Measurements from ENCODE around the gene ENTPD5. TPM values are rescaled to one million over a fixed set of nuclear protein-coding genes. Genes with fewer than 3 reads are reported as not detected.

Gene ENTPD5
- polyA plus RNA-seq, 1 of the 3 experiments (the other 2 are of a cell fraction) = 5.5 TPM

DNA sequence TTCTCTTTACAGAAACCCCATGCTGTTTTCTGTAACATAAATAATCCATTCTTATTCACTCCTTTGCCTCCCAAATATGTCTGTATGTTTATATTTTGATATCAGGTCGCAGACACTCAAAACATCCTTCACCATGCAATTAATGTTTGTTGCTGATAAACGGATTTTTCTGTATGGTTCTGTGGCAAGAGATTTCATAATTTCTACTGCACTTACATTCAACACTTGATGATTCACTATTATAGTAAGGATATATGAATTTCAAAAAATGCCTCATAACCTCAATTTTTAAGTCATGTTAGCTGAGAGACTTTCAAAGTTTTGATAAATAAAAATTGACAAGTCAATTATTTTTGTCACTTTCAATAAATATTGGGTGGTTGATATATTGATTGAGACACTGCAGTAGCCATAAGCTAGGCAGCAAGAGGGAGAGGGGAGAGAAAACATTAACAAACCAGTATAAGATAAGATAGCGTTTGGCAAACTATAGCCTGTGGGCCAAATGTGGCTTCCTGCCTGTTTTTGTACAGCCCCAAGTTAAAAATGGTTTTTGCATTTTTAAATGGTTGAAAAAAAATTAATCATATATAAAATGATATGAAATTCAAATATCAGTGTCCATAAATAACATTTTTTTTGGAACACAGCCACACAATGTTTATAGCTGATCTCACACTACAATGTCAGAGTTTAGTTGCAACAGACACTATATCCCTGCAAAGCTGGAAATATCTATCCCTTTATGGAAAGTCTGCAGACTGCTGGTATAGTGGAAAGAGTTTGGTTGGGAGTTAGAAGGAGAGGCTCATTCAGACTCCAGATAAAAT is 46.9 kb upstream of the ENTPD5 start:
- Histone ChIP-seq H3K4me2 (no peak overlapping the region), H3K9me3 (no peaks in the 10 kb centered on the region), H3K9ac (no peak overlapping the region), H3K4me3 (ENCODE audit: low read depth in 2 of 2, low read length in 1 of 2) (no peak overlapping the region), H3K27me3 (ENCODE audit: insufficient read depth) (no peaks in the 10 kb centered on the region), H3K9me2 (no peaks in the 10 kb centered on the region), H3F3A (replicated peaks; ENCODE audit: insufficient read depth) (peaks cover 15% of the 10 kb centered on the region), H2AFZ (ENCODE audit: low read depth) (no peak overlapping the region; the same call in 1 of the 2 replicates), H3K36me3 (replicated peaks in 1 of 2; ENCODE audit: control insufficient read depth in 1 of 2, insufficient read depth in 2 of 2, low read length in 1 of 2) (peaks cover 7 to 14% of the 10 kb centered on the region in 2 experiments), H4K20me1 (ENCODE audit: insufficient read depth) (no peaks in the 10 kb centered on the region), H3K27ac (ENCODE audit: low read depth in 2 of 2, low read length in 1 of 2) (no peak overlapping the region), H3K4me1 (ENCODE audit: control insufficient read depth in 1 of 2, insufficient read depth in 2 of 2, low read depth in 1 of 2, low read length in 1 of 2) (peaks cover 0 to 4% of the 10 kb centered on the region in 2 experiments; a peak in 1 of 4 replicates), H3K79me2 (ENCODE audit: insufficient read depth) (no peaks in the 10 kb centered on the region)
- no peak for TF ChIP-seq MEF2A (IDR thresholded peaks at IDR 0.05; ENCODE audit: borderline replicate concordance, low read depth)
- TF ChIP-seq TEAD4 (IDR thresholded peaks at IDR 0.05; ENCODE audit: borderline replicate concordance, insufficient read depth) = no peak
- no peak for TF ChIP-seq MXI1 (IDR thresholded peaks at IDR 0.05; ENCODE audit: low read depth, low read length)
- TF ChIP-seq, protein P1, sequence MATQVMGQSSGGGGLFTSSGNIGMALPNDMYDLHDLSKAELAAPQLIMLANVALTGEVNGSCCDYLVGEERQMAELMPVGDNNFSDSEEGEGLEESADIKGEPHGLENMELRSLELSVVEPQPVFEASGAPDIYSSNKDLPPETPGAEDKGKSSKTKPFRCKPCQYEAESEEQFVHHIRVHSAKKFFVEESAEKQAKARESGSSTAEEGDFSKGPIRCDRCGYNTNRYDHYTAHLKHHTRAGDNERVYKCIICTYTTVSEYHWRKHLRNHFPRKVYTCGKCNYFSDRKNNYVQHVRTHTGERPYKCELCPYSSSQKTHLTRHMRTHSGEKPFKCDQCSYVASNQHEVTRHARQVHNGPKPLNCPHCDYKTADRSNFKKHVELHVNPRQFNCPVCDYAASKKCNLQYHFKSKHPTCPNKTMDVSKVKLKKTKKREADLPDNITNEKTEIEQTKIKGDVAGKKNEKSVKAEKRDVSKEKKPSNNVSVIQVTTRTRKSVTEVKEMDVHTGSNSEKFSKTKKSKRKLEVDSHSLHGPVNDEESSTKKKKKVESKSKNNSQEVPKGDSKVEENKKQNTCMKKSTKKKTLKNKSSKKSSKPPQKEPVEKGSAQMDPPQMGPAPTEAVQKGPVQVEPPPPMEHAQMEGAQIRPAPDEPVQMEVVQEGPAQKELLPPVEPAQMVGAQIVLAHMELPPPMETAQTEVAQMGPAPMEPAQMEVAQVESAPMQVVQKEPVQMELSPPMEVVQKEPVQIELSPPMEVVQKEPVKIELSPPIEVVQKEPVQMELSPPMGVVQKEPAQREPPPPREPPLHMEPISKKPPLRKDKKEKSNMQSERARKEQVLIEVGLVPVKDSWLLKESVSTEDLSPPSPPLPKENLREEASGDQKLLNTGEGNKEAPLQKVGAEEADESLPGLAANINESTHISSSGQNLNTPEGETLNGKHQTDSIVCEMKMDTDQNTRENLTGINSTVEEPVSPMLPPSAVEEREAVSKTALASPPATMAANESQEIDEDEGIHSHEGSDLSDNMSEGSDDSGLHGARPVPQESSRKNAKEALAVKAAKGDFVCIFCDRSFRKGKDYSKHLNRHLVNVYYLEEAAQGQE (IDR thresholded peaks at IDR 0.05; ENCODE audit: low read depth, low read length) = no peak
- no peak for TF ChIP-seq FOXJ3 (CRISPR knock-in tag; IDR thresholded peaks at IDR 0.05)
- TF ChIP-seq IRF3 (IDR thresholded peaks at IDR 0.05; ENCODE audit: low read depth, low read length) = no peak
- no peak for TF ChIP-seq JUND (IDR thresholded peaks at IDR 0.05)
- TF ChIP-seq, protein P2, sequence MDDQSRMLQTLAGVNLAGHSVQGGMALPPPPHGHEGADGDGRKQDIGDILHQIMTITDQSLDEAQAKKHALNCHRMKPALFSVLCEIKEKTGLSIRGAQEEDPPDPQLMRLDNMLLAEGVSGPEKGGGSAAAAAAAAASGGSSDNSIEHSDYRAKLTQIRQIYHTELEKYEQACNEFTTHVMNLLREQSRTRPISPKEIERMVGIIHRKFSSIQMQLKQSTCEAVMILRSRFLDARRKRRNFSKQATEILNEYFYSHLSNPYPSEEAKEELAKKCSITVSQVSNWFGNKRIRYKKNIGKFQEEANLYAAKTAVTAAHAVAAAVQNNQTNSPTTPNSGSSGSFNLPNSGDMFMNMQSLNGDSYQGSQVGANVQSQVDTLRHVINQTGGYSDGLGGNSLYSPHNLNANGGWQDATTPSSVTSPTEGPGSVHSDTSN (IDR thresholded peaks at IDR 0.05) = no peak
- TF ChIP-seq SIN3A (IDR thresholded peaks at IDR 0.05; ENCODE audit: borderline replicate concordance, low read depth, low read length) = no peak
- 65% methylated on average over 3 of the region's 3 CpGs for WGBS (ENCODE audit: low lambda C conversion rate)
- DNase-seq = no peak
- ChIA-PET POLR2A (no interaction called here), CTCF (no interaction called here)

DNA sequence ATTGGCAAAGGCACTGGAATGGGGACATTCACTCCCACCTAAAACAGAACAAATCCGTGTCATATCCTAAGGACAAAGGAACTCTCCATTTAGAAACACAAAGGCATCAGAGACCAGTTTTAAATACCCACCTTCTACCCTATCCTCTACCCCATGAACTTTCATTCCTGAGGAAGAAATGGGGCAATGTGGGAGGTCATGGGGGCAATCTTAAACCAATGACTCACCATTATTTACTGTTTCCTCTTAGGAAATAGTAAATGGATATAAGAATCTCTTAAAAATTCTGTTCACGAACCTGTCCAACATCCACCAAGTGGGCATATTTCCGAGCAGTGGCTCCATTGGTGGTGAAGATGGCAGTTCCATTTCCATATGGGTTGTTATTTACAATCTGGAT is 45.8 kb upstream of the ENTPD5 start:
- Histone ChIP-seq H4K20me1 (ENCODE audit: insufficient read depth) (no peaks in the 10 kb centered on the region), H3K9me3 (no peaks in the 10 kb centered on the region), H3K79me2 (ENCODE audit: insufficient read depth) (no peaks in the 10 kb centered on the region), H3K27me3 (ENCODE audit: insufficient read depth) (no peaks in the 10 kb centered on the region), H3K4me2 (no peak overlapping the region), H3K9ac (no peak overlapping the region), H2AFZ (ENCODE audit: low read depth) (no peak overlapping the region), H3K4me1 (ENCODE audit: control insufficient read depth in 1 of 2, insufficient read depth in 2 of 2, low read depth in 1 of 2, low read length in 1 of 2) (peaks cover 0 to 4% of the 10 kb centered on the region in 2 experiments; a peak in 1 of 4 replicates), H3F3A (replicated peaks; ENCODE audit: insufficient read depth) (peaks cover 15% of the 10 kb centered on the region), H3K36me3 (replicated peaks in 1 of 2; ENCODE audit: control insufficient read depth in 1 of 2, insufficient read depth in 2 of 2, low read length in 1 of 2) (peaks cover 7 to 14% of the 10 kb centered on the region in 2 experiments), H3K4me3 (ENCODE audit: low read depth in 2 of 2, low read length in 1 of 2) (no peak overlapping the region), H3K27ac (ENCODE audit: low read depth in 2 of 2, low read length in 1 of 2) (no peak overlapping the region), H3K9me2 (no peaks in the 10 kb centered on the region)
- CTCF ChIA-PET = no interaction called here
- 78% methylated on average over 3 of the region's 3 CpGs for WGBS (ENCODE audit: low lambda C conversion rate)
- POLR2A ChIA-PET = no interaction called here
- no peak for DNase-seq
- no peak for TF ChIP-seq RFX5 (IDR thresholded peaks at IDR 0.05; ENCODE audit: low read length)
- no peak for TF ChIP-seq JUND (IDR thresholded peaks at IDR 0.05)
- no peak for TF ChIP-seq NRF1 (IDR thresholded peaks at IDR 0.05; ENCODE audit: low read depth, low read length)
- no peak for TF ChIP-seq RXRA (IDR thresholded peaks at IDR 0.05; ENCODE audit: borderline replicate concordance, low read depth)
- no peak for TF ChIP-seq MAX (IDR thresholded peaks at IDR 0.05; ENCODE audit: low read depth)
- TF ChIP-seq SIN3A (IDR thresholded peaks at IDR 0.05; ENCODE audit: borderline replicate concordance, low read depth, low read length) = no peak
- TF ChIP-seq GABPA (IDR thresholded peaks at IDR 0.05; ENCODE audit: low read depth) = no peak
- TF ChIP-seq, protein P1 (IDR thresholded peaks at IDR 0.05; ENCODE audit: low read depth, low read length) = no peak
- no peak for TF ChIP-seq YY1 (IDR thresholded peaks at IDR 0.05; ENCODE audit: low read depth)
